ENCODE data around the gene FAM236D. TPM values are rescaled to one million over a fixed set of nuclear protein-coding genes. Genes with fewer than 3 reads are reported as not detected.
"Not testable (repeated sequence)": the region's sequence is repeated elsewhere in the genome, so short reads cannot be mapped to it uniquely, and the experiment has no call there.

Gene FAM236D
- total RNA-seq (not detected), polyA plus RNA-seq (not detected)
- long read RNA-seq, donor 1 = 0 reads
- long read RNA-seq, donor 2 = 0 reads
- long read RNA-seq, donor 3 = 0 reads

GRCh38 chrX:72808110-72808509, at the start of gene FAM236D:
Gene FAM236D (minus strand): TSS chrX:72808210. CDS start chrX:72808110, 100 bp downstream.
- DNase-seq; H3K9me3 ChIP-seq; intact Hi-C loops (cut with DNase I); H3K27ac ChIP-seq; H3K4me3 ChIP-seq; H3K4me1 ChIP-seq (ENCODE audit: insufficient read depth); H3K27me3 ChIP-seq; H3K36me3 ChIP-seq: not testable (repeated sequence)
- no CpG with 5 or more reads among the region's 13 CpGs for WGBS, 3 donors

DNA sequence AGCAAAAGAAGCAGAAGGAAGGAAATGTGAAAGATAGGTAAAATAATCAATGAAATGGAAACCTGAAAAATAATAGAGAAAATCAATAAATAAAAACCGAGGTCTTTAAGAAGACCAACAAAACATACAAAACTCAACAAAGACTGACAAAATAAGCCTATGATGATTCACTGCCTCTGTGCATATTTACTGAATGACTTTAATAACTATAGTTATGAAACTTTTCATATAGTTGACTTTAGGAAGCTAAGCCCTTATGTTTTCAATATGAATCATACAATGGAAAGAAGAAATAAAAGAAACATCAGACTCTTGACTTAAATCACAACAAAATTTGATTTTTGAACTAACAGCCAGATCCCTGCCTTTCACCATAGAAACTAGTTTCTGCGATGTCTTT, 29.5 kb upstream of the FAM236D start:
- intact Hi-C loops (cut with DNase I); H3K27ac ChIP-seq; H3K4me3 ChIP-seq; H3K27me3 ChIP-seq; H3K9me3 ChIP-seq; H3K36me3 ChIP-seq; DNase-seq; H3K4me1 ChIP-seq (ENCODE audit: insufficient read depth): not testable (repeated sequence)
- WGBS, 3 donors = no CpG with 5 or more reads among the region's 2 CpGs

GRCh38 chrX:72830701-72831100, 22.7 kb upstream of the FAM236D start:
- H3K27ac ChIP-seq; H3K4me1 ChIP-seq (ENCODE audit: insufficient read depth); H3K4me3 ChIP-seq; H3K36me3 ChIP-seq; intact Hi-C loops (cut with DNase I); H3K9me3 ChIP-seq; H3K27me3 ChIP-seq; DNase-seq: not testable (repeated sequence)
- no CpG with 5 or more reads among the region's 13 CpGs for WGBS, 3 donors

DNA sequence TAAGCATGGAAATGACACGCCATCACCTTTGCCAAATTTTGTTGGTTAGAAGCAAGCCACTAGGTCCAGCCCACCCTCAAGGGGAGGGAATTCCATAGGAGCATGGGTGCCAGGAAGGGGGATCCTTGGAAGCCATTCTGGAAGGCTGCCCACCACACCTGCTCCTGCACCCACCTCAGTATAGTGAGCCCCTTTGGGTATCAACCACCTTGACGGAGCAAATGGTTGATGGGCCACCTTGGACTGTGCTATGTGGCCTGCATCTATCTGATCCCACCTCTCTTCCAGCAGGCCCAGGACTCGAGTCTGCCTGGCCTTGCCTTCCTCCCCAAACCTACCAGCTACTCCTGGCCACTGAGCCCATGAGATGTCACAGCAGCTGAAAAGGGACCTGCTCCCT, 17.6 kb downstream of the FAM236D start:
- H3K36me3 ChIP-seq; H3K27ac ChIP-seq; H3K9me3 ChIP-seq; H3K4me1 ChIP-seq (ENCODE audit: insufficient read depth); H3K4me3 ChIP-seq; H3K27me3 ChIP-seq; intact Hi-C loops (cut with DNase I): not testable (repeated sequence)
- DNase-seq = peak in 1 of 5 donors; percentile 4
- WGBS, 3 donors = 73 to 93% methylated on average over 1 to 2 of the region's 3 CpGs; no CpG with 5 or more reads in 1 of the 3 donors

DNA sequence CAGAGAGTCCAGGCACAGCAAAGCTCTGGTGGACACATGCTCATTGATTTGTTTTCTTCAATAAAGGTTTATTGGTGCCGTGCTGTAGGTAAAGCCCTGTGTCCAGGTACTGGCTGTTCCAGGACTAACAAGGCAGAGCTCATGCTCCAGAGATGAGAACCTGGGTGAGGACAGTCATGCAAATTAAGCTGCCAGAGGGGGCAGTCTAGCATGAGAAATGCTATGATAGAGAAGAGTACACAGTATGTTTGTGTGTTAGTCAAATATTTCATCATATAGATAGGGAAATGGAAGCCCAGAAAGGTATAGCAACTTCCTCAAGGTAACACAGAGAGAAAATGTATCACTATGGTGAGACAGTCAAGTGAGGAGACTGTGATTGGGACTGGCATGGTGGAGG, 19.9 kb downstream of the FAM236D start:
- H3K9me3 ChIP-seq; H3K27me3 ChIP-seq; H3K36me3 ChIP-seq; intact Hi-C loops (cut with DNase I); DNase-seq; H3K27ac ChIP-seq; H3K4me3 ChIP-seq; H3K4me1 ChIP-seq (ENCODE audit: insufficient read depth): not testable (repeated sequence)
- WGBS, 3 donors = no CpG with 5 or more reads among the region's 1 CpG

DNA sequence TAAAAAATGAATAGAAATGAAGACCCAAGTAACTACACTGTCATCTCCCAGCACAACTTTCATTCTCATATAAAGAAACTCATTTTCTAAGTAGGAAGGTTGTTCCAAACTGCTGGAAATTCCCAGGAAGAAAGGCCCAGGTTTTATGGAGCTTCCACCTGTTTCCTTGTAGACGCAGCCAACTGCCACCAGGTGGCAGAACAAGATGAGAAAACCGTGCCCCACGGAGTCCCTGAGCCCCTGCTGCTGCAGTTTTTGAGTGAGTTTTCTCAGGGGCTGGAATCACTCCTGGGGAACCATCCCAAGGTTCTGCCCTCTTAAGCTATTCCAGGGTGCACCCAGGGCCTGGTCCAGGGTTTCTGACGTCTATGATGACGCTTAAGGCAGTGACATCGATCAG, 24.0 kb downstream of the FAM236D start:
- H3K4me1 ChIP-seq (ENCODE audit: insufficient read depth); H3K27ac ChIP-seq; intact Hi-C loops (cut with DNase I); H3K27me3 ChIP-seq; H3K9me3 ChIP-seq; H3K4me3 ChIP-seq; H3K36me3 ChIP-seq; DNase-seq: not testable (repeated sequence)
- no CpG with 5 or more reads among the region's 6 CpGs for WGBS, 3 donors

DNA sequence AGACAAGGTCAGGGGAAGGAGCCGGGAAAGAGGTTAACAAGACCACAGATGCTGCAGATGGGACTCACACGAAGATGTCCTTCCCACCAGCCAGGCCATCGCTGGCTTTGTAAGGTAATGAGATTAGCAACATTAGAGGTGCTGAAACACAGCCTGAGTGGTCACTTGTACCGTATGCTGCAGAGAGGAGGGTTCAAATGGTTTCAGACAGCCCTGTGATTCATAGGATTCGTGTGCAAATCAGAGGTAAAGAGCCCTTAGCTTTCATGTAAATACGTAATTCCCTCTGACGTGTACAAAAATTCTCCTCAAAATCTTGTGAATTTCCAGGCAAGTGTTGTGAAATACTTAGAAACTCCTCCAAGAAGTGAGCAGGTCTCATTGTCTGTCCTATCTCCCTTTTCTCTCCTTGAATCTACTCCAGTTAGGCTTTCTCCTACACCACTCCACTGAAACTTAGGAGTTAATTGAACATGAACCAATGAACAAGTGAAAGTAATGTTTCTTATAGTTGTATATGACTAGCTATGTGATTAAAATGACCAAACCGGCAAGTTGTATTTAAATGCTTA, 24.6 kb downstream of the FAM236D start:
- H3K4me1 ChIP-seq (ENCODE audit: insufficient read depth); H3K4me3 ChIP-seq; H3K9me3 ChIP-seq; H3K36me3 ChIP-seq; intact Hi-C loops (cut with DNase I); H3K27me3 ChIP-seq; H3K27ac ChIP-seq; DNase-seq: not testable (repeated sequence)
- no CpG with 5 or more reads among the region's 8 CpGs for WGBS, 3 donors

- H3K4me1 ChIP-seq (ENCODE audit: insufficient read depth); H3K27ac ChIP-seq; H3K9me3 ChIP-seq; H3K27me3 ChIP-seq; DNase-seq; H3K4me3 ChIP-seq; H3K36me3 ChIP-seq; intact Hi-C loops (cut with DNase I): not testable (repeated sequence)
- WGBS, 3 donors = no CpG with 5 or more reads among the region's 15 CpGs
Observed at GRCh38 chrX:72782560-72782959, 25.4 kb downstream of the FAM236D start, which contains the start of gene FAM236B. Gene FAM236B (minus strand): TSS chrX:72782660. CDS start chrX:72782560, 100 bp downstream.

- H3K36me3 ChIP-seq; H3K27ac ChIP-seq; DNase-seq; H3K9me3 ChIP-seq; H3K4me1 ChIP-seq (ENCODE audit: insufficient read depth); H3K4me3 ChIP-seq; intact Hi-C loops (cut with DNase I); H3K27me3 ChIP-seq: not testable (repeated sequence)
- WGBS, 3 donors = no CpG with 5 or more reads among the region's 6 CpGs
Observed at GRCh38 chrX:72778146-72778545, 29.9 kb downstream of the FAM236D start.

DNA sequence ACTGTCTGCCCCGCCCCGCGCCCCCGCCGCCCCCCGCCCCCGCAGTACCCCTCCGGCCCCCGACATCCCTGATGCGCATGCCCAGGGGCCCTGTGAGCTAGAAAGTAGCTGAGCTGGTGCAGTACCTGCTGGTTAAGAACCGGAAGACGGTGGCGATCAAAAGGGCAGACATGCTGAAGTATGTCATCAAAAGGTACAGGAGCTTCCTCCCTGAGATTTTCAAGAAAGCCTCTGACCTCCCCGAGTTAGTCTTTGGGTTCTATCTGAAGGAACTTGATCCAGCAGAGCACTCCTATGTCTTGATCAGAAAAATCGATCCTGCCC, 30.6 kb downstream of the FAM236D start:
- H3K27ac ChIP-seq; H3K9me3 ChIP-seq; H3K4me1 ChIP-seq (ENCODE audit: insufficient read depth); H3K4me3 ChIP-seq; DNase-seq; H3K27me3 ChIP-seq; intact Hi-C loops (cut with DNase I); H3K36me3 ChIP-seq: not testable (repeated sequence)
- WGBS, 3 donors = no CpG with 5 or more reads among the region's 15 CpGs

- WGBS, 3 donors = no CpG with 5 or more reads among the region's 44 CpGs
- H3K9me3 ChIP-seq; DNase-seq; H3K27ac ChIP-seq; H3K4me3 ChIP-seq; H3K36me3 ChIP-seq; H3K27me3 ChIP-seq; H3K4me1 ChIP-seq (ENCODE audit: insufficient read depth); intact Hi-C loops (cut with DNase I): not testable (repeated sequence)
Observed at GRCh38 chrX:72776653-72777466, 31.1 kb downstream of the FAM236D start, which contains the start of gene DMRTC1B. Gene DMRTC1B (plus strand): TSS chrX:72776890. CDS start chrX:72845136, 68,246 bp downstream.

- DNase-seq; H3K36me3 ChIP-seq; H3K27me3 ChIP-seq; H3K4me1 ChIP-seq (ENCODE audit: insufficient read depth); H3K9me3 ChIP-seq; H3K27ac ChIP-seq; H3K4me3 ChIP-seq; intact Hi-C loops (cut with DNase I): not testable (repeated sequence)
- no CpG with 5 or more reads among the region's 9 CpGs for WGBS, 3 donors
Observed at GRCh38 chrX:72760454-72760853, 47.6 kb downstream of the FAM236D start.

Measured in ovary (tissue), 10 donors.